H1 (cell line): ENCODE data around the gene TRIM23.

Source experiments
- BRCA1 ChIP-seq: IDR thresholded peaks from 2 replicates; pipeline ENCODE4 v1.6.1; 2012; ENCODE audit warnings: low read depth, low read length, improper control_type of control experiment
- CEBPB ChIP-seq: IDR thresholded peaks from 2 replicates; pipeline ENCODE4 v1.6.1; 2012; ENCODE audit warnings: low read depth, low read length
- EP300 ChIP-seq, 2 experiments: IDR thresholded peaks; 1 replicate in 1 of 2; 2 replicates in 1 of 2; pipeline ENCODE4 v1.6.1; 2011 to 2012; ENCODE audit warnings: low read depth in 2 of 2, low read length in 2 of 2, mild to moderate bottlenecking in 2 of 2, borderline replicate concordance in 1 of 2, inconsistent platforms in 1 of 2, moderate library complexity in 1 of 2
- SIN3A ChIP-seq, 2 experiments: IDR thresholded peaks in 1 of 2; conservative IDR thresholded peaks in 1 of 2; 2 replicates each; pipeline ENCODE4 v1.6.1; 2011 to 2012; ENCODE audit warnings: low read length in 2 of 2, improper control_type of control experiment in 1 of 2, low read depth in 1 of 2, mild to moderate bottlenecking in 1 of 2
- TAF1 ChIP-seq: IDR thresholded peaks from 2 replicates; pipeline ENCODE4 v1.6.1; 2011; ENCODE audit warnings: mild to moderate bottlenecking, low read depth, low read length
- TEAD4 ChIP-seq: IDR thresholded peaks from 2 replicates; pipeline ENCODE4 v1.6.1; 2012; ENCODE audit warnings: low read depth, low read length, inconsistent platforms, mixed read lengths
- TF ChIP-seq, protein P1 (sequence below), 3 experiments: IDR thresholded peaks; 1 replicate in 2 of 3; 2 replicates in 1 of 3; pipeline versions ENCODE4 v1.5.1 to v1.6.1; 2011; ENCODE audit warnings: low read length in 3 of 3, mild to moderate bottlenecking in 3 of 3, inconsistent platforms in 2 of 3, low read depth in 1 of 3, moderate library complexity in 1 of 3; ENCODE audit not compliant: insufficient read depth in 1 of 3; ENCODE audit errors: control extremely low read depth in 1 of 3
- TF ChIP-seq, protein P2 (sequence below): IDR thresholded peaks from 2 replicates; pipeline ENCODE4 v1.6.1; 2011; ENCODE audit warnings: low read depth, mild to moderate bottlenecking, low read length; ENCODE audit not compliant: insufficient read depth

DNA sequence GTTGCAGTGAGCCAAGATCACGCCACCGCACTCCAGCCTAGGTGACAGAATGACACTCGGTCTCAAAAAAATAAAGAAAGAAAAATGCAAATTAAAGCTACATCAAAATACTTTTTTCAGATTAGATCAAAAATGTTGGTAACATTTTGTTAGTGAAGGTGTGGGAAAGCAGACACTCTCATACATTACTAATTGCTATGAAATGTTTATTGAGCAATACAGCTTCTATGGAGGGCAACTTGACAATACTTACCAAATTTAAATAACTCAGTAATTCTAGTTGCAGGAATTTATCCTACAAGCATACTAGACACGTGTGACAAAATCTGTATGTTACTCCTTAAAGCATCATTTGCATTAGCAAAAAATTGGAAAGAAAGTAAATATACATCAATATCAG is 4.1 kb downstream of the TRIM23 start:
- TF ChIP-seq SIN3A (conservative IDR thresholded peaks at IDR 0.05 in 1 of 2, IDR thresholded peaks at IDR 0.05 in 1 of 2; ENCODE audit: low read depth in 1 of 2, low read length in 2 of 2) (no peak), EP300 (IDR thresholded peaks at IDR 0.05; ENCODE audit: borderline replicate concordance in 1 of 2, low read depth in 2 of 2, low read length in 2 of 2) (no peak), BRCA1 (no peak), TEAD4 (no peak), CEBPB (no peak), TAF1 (no peak)
- TF ChIP-seq, protein P1, sequence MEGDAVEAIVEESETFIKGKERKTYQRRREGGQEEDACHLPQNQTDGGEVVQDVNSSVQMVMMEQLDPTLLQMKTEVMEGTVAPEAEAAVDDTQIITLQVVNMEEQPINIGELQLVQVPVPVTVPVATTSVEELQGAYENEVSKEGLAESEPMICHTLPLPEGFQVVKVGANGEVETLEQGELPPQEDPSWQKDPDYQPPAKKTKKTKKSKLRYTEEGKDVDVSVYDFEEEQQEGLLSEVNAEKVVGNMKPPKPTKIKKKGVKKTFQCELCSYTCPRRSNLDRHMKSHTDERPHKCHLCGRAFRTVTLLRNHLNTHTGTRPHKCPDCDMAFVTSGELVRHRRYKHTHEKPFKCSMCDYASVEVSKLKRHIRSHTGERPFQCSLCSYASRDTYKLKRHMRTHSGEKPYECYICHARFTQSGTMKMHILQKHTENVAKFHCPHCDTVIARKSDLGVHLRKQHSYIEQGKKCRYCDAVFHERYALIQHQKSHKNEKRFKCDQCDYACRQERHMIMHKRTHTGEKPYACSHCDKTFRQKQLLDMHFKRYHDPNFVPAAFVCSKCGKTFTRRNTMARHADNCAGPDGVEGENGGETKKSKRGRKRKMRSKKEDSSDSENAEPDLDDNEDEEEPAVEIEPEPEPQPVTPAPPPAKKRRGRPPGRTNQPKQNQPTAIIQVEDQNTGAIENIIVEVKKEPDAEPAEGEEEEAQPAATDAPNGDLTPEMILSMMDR (IDR thresholded peaks at IDR 0.05; ENCODE audit: control extremely low read depth in 1 of 3, insufficient read depth in 1 of 3, low read depth in 1 of 3, low read length in 3 of 3), result no peak
- TF ChIP-seq, protein P2, sequence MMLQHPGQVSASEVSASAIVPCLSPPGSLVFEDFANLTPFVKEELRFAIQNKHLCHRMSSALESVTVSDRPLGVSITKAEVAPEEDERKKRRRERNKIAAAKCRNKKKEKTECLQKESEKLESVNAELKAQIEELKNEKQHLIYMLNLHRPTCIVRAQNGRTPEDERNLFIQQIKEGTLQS, result no peak
